PC-3 (cell line): ENCODE results near the gene UBC. TPM values are rescaled to one million over a fixed set of nuclear protein-coding genes. Genes with fewer than 3 reads are reported as not detected.

Experiments used
- ATAC-seq: fragments of 200-7000 bp; cut with Tn5 transposase; 2 replicates; pipeline ENCODE4 v1.9.1; 2020; ENCODE audit warnings: mild to moderate bottlenecking, moderate library complexity
- BruUV-seq: library from RNA; stranded (reverse); fragments of 400-500 nt; replicated peaks from 2 replicates; lab custom pipeline; 2021; lab: Mats Ljungman, UMichigan
- CTCF ChIA-PET: fragments of 300-600 bp; sonication (Branson Sonifier 250); formaldehyde crosslinking; loops from one replicate; lab custom pipeline; 2022; ENCODE audit warnings: antibody characterized with exemption; lab: Charles Lee
- POLR2A ChIA-PET: fragments of 300-600 bp; sonication (Branson Sonifier 250); formaldehyde crosslinking; loops from one replicate; lab custom pipeline; 2022; ENCODE audit warnings: antibody characterized with exemption; ENCODE audit not compliant: unreplicated experiment; lab: Charles Lee
- DNase-seq: peaks from one replicate; pipeline ENCODE4 v3.0.0-alpha.2; 2015
- H2AFZ ChIP-seq: fragments of 300-600 bp; sonication (generic); 2 replicates; pipeline ENCODE4 v1.6.0; 2016; ENCODE audit warnings: antibody characterized with exemption, low read length
- H3F3A ChIP-seq: fragments of 300-600 bp; sonication (generic); one replicate; pipeline ENCODE4 v1.6.0; 2017; ENCODE audit warnings: antibody characterized with exemption, low read length, control low read depth, mild to moderate bottlenecking; ENCODE audit not compliant: unreplicated experiment
- H3K27ac ChIP-seq: fragments of 300-600 bp; sonication (generic); 2 replicates; pipeline ENCODE4 v1.5.1; 2016; ENCODE audit warnings: mild to moderate bottlenecking, low read length
- H3K27me3 ChIP-seq: fragments of 300-600 bp; sonication (generic); 2 replicates; pipeline ENCODE4 v1.6.1; 2016; ENCODE audit warnings: low read length, mixed read lengths
- H3K36me3 ChIP-seq: fragments of 300-600 bp; sonication (generic); 2 replicates; pipeline ENCODE4 v1.6.1; 2016; ENCODE audit warnings: low read depth, mixed run types, low read length, mixed read lengths
- H3K4me1 ChIP-seq: fragments of 300-600 bp; sonication (generic); 2 replicates; pipeline ENCODE4 v1.5.1; 2016; ENCODE audit warnings: low read length; ENCODE audit not compliant: insufficient read depth
- H3K4me2 ChIP-seq: fragments of 300-600 bp; sonication (generic); 2 replicates; pipeline ENCODE4 v1.6.0; 2016; ENCODE audit warnings: low read length
- H3K4me3 ChIP-seq: fragments of 300-600 bp; sonication (generic); 2 replicates; pipeline ENCODE4 v1.5.1; 2016; ENCODE audit warnings: mild to moderate bottlenecking, low read length, mixed read lengths
- H3K79me2 ChIP-seq: fragments of 300-600 bp; sonication (generic); 2 replicates; pipeline ENCODE4 v1.6.1; 2017; ENCODE audit warnings: low read length, mixed read lengths
- H3K9ac ChIP-seq: fragments of 300-600 bp; sonication (generic); 2 replicates; pipeline ENCODE4 v1.6.0; 2016; ENCODE audit warnings: mild to moderate bottlenecking, low read length
- H3K9me2 ChIP-seq: fragments of 300-600 bp; sonication (generic); replicated peaks from 2 replicates; pipeline ENCODE4 v1.6.1; 2016; ENCODE audit warnings: mixed run types, low read length, mixed read lengths
- H3K9me3 ChIP-seq: fragments of 300-600 bp; sonication (generic); 2 replicates; pipeline ENCODE4 v1.6.1; 2016; ENCODE audit warnings: low read length, mixed read lengths
- H4K20me1 ChIP-seq: fragments of 300-600 bp; sonication (generic); 2 replicates; pipeline ENCODE4 v1.6.1; 2016; ENCODE audit warnings: low read length, mixed read lengths
- EZH2 ChIP-seq: fragments of 300-600 bp; sonication (generic); IDR thresholded peaks from one replicate; pipeline ENCODE4 v1.6.1; 2017; ENCODE audit warnings: antibody characterized with exemption, mild to moderate bottlenecking, low read length; ENCODE audit not compliant: unreplicated experiment
- EZH2phosphoT487 ChIP-seq: fragments of 300-600 bp; sonication (generic); IDR thresholded peaks from 2 replicates; pipeline ENCODE4 v1.6.1; 2018; ENCODE audit warnings: mild to moderate bottlenecking, antibody characterized with exemption, low read length, borderline replicate concordance
- intact Hi-C: fragments of 100-400 bp; cut with micrococcal nuclease; formaldehyde crosslinking; loops from 2 replicates; pipeline ENCODE4 v1.9.0; 2023
- total RNA-seq: library from RNA; depleted of rRNA; stranded (reverse); fragments of >200 nt; gene quantifications from 2 replicates; pipeline ENCODE4 v1.2.3, GENCODE V29; 2014
- TF ChIP-seq, protein P1 (sequence below): fragments of 300-600 bp; sonication (generic); conservative IDR thresholded peaks from 2 replicates; pipeline ENCODE4 v1.5.1; 2017; ENCODE audit warnings: antibody characterized with exemption, low read depth, mild to moderate bottlenecking, low read length

UBC gene
- total RNA-seq, 1 experiment from 2014 or later, result 1,587 TPM

GRCh38 chr12:124910561-124911478 is 3.6 kb downstream of the UBC start:
- TF ChIP-seq EZH2phosphoT487, result no peak
- no peak for TF ChIP-seq EZH2
- TF ChIP-seq, protein P1, sequence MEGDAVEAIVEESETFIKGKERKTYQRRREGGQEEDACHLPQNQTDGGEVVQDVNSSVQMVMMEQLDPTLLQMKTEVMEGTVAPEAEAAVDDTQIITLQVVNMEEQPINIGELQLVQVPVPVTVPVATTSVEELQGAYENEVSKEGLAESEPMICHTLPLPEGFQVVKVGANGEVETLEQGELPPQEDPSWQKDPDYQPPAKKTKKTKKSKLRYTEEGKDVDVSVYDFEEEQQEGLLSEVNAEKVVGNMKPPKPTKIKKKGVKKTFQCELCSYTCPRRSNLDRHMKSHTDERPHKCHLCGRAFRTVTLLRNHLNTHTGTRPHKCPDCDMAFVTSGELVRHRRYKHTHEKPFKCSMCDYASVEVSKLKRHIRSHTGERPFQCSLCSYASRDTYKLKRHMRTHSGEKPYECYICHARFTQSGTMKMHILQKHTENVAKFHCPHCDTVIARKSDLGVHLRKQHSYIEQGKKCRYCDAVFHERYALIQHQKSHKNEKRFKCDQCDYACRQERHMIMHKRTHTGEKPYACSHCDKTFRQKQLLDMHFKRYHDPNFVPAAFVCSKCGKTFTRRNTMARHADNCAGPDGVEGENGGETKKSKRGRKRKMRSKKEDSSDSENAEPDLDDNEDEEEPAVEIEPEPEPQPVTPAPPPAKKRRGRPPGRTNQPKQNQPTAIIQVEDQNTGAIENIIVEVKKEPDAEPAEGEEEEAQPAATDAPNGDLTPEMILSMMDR, result no peak
- peaks cover 26% of the 10 kb centered on the region for H3K4me1 ChIP-seq
- DNase-seq (peak; percentile 20), ATAC-seq (no peak)
- no peaks in the 10 kb centered on the region for H3K27me3 ChIP-seq
- H3K9me3 ChIP-seq, result no peaks in the 10 kb centered on the region
- H3K27ac ChIP-seq, result no peak overlapping the region
- peaks cover 45% of the 10 kb centered on the region for H4K20me1 ChIP-seq
- CTCF ChIA-PET, result no interaction called here
- H3K36me3 ChIP-seq, result peaks cover 29% of the 10 kb centered on the region
- peaks cover 38% of the 10 kb centered on the region for H3F3A ChIP-seq
- H3K9ac ChIP-seq, result no peak overlapping the region
- H3K9me2 ChIP-seq, result no peaks in the 10 kb centered on the region
- intact Hi-C loops, result no loop called here
- H3K79me2 ChIP-seq, result peaks cover 54% of the 10 kb centered on the region
- POLR2A ChIA-PET, result interaction anchor here (0.5 to 1.5 kb wide), 3 partner anchors 27 to 73 kb away, joined by 4 to 10 read pairs (median 7); no protein-coding TSS in a partner anchor
- no TSS peak for BruUV-seq
- H3K4me2 ChIP-seq, result peak overlapping the region; percentile 68
- H2AFZ ChIP-seq, result no peak overlapping the region
- H3K4me3 ChIP-seq, result peak overlapping the region; percentile 59

GRCh38 chr12:124909831-124910560 is 4.5 kb downstream of the UBC start:
- Histone ChIP-seq H3K27ac (no peak overlapping the region), H4K20me1 (peaks cover 45% of the 10 kb centered on the region), H3K9me2 (no peaks in the 10 kb centered on the region), H2AFZ (no peak overlapping the region), H3K4me1 (peaks cover 24% of the 10 kb centered on the region), H3K9ac (no peak overlapping the region), H3K4me3 (peak overlapping the region; percentile 59), H3K4me2 (peak overlapping the region; percentile 68), H3K9me3 (no peaks in the 10 kb centered on the region), H3K79me2 (peaks cover 45% of the 10 kb centered on the region), H3K36me3 (peaks cover 29% of the 10 kb centered on the region), H3K27me3 (no peaks in the 10 kb centered on the region), H3F3A (peaks cover 35% of the 10 kb centered on the region)
- intact Hi-C loops, result no loop called here
- TF ChIP-seq EZH2phosphoT487, result no peak
- no peak for TF ChIP-seq EZH2
- peak; percentile 7 for ATAC-seq
- peak; percentile 23 for DNase-seq
- ChIA-PET CTCF (interaction anchor here (0.8 kb wide), 1 partner anchor 30 kb away, joined by 4 read pairs; no protein-coding TSS in a partner anchor), POLR2A (interaction anchor here (1.0 to 1.5 kb wide), 2 partner anchors 10 to 30 kb away, joined by 6 to 10 read pairs; no protein-coding TSS in a partner anchor)
- BruUV-seq, result no TSS peak

DNA sequence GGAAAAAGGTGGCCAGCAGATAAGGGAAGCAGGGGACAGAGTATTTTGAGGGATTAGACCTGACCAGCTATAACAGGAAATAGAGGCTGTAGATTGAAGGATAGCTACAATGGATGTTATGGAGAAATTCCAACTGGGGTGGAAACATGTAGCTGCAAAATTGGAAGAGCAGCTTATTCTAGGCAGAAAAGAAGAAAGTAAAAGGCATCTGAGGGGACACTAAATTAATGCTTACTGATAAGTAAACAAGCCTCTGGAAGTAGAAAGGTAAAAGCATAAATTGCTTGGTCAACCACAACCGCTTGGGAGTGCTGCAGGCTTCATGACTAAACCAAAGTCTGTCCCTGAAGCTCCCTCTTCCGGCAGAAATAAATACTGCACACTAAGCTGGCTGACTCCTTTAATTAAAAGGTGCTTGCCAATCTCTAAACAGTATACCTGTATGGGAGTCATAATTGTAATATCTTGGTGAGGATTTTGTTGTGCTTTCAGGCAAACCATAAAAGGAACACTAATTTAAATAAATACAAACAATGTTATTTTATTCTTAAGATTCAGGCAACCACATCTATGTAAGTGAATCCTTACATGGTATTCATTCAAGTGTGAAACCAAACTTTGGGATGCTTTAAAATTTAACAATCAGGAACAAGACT is 7.7 kb downstream of the UBC start:
- Histone ChIP-seq H3K4me2 (no peak overlapping the region), H4K20me1 (peaks cover 23% of the 10 kb centered on the region), H3K4me3 (no peak overlapping the region), H3K4me1 (peaks cover 31% of the 10 kb centered on the region), H3K36me3 (peaks cover 11% of the 10 kb centered on the region), H3K27me3 (no peaks in the 10 kb centered on the region), H3K9ac (no peak overlapping the region), H3K79me2 (peaks cover 19% of the 10 kb centered on the region), H3F3A (peaks cover 35% of the 10 kb centered on the region), H3K9me3 (no peaks in the 10 kb centered on the region), H2AFZ (no peak overlapping the region), H3K9me2 (no peaks in the 10 kb centered on the region), H3K27ac (no peak overlapping the region)
- intact Hi-C loops, result loop anchor here (1.0 kb wide), 2 partner anchors 33 to 68 kb away; no protein-coding TSS in a partner anchor
- ChIA-PET CTCF (interaction anchor here (0.6 to 4.3 kb wide), 8 partner anchors 10 to 79 kb away, joined by 3 to 54 read pairs (median 6); no protein-coding TSS in a partner anchor), POLR2A (interaction anchor here (0.5 to 1.0 kb wide), 5 partner anchors 10 to 55 kb away, joined by 3 to 13 read pairs (median 4); no protein-coding TSS in a partner anchor)
- ATAC-seq (peak; percentile 21), DNase-seq (peak; percentile 100)
- BruUV-seq, result no TSS peak
- TF ChIP-seq EZH2phosphoT487 (no peak), EZH2 (no peak)
- TF ChIP-seq, protein P1, result peak; percentile 100
